Measurements from ENCODE around the gene LRRC7. TPM values are rescaled to one million over a fixed set of nuclear protein-coding genes. Genes with fewer than 3 reads are reported as not detected.
A peak's percentile ranks its signal among the peaks of the same experiment; 100 is the strongest.
"Not testable (repeated sequence)": the region's sequence is repeated elsewhere in the genome, so short reads cannot be mapped to it uniquely, and the experiment has no call there.

Gene LRRC7
- total RNA-seq, 1 donor from 2014 or later = 0.05 TPM

- not testable (repeated sequence) for DNase-seq (ENCODE audit: low read depth)
These were observed 394.7 kb downstream of the LRRC7 start for GRCh38 chr1:69962452-69962851.

DNA sequence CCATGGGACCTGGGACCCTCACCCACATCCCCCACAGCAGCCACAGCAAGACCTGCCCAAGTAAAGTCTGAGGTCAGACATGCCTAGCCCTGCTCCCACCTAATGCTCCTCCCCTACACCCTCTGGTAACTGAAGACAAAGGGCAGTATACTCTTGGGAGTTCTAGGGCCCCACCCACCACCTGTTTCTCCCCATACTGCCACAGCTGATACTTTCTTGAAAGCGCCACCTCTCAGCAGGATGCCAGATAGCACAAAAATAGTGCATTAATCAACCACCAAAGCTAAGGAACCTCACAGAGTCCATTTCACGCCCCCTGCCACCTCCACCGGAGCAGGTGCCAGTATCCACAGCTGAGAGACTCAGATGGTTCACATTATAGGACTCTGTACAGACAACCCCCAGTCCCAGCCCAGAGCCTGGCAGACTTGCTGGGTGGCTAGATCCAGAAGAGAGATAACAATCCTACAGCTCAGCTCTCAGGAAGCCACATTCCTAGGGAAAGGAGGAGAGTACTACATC, 399.6 kb downstream of the LRRC7 start:
- no peak for DNase-seq (ENCODE audit: low read depth)

GRCh38 chr1:69976896-69977295, 409.2 kb downstream of the LRRC7 start:
- DNase-seq (ENCODE audit: low read depth) = peak; percentile 4

GRCh38 chr1:69982992-69983391, 415.3 kb downstream of the LRRC7 start:
- peak; percentile 40 for DNase-seq (ENCODE audit: low read depth)

- DNase-seq (ENCODE audit: low read depth) = no peak
These were observed 417.7 kb downstream of the LRRC7 start for GRCh38 chr1:69985376-69985775.

DNA sequence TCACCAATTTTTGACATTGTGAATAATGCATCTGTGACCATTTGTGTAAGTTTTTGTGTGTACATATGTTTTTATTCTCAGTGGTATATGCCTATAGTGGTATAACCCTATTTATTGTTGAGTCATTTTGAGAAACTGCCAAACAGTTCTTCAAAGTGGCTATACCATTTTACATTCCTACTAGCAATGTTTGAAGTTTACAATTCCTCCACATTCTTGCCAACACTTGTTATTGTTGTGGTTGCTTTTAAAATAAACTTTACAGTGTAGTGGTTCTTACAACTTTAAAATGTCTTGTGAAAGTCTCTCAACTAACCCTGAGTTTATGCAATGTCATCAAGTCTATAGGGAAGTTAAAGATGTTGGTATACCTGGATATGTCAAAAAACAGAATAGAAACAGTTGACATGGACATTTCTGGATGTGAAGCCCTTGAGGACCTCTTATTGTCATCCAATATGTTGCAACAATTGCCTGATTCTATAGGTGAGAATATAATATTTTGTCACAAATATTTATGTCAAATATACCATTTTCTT, 418.2 kb downstream of the LRRC7 start:
- no peak for DNase-seq (ENCODE audit: low read depth)

DNA sequence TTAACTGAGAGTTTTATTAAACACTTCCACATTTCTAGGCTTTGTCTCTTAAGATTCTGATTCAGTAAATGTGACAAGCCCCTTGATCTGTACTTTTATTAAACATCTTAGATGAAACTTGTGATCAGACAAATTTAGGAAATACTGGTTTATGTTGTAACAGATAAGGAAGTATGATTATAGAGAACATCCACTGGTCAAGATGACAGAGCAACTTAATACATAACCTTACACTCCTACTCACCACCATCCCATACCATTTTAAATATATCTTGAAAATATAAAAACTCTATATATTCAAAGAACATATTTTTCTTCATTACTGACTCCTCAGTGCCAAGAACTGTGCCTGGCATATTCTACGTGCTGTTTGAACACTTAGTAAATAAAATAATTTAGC, 420.2 kb downstream of the LRRC7 start:
- no peak for DNase-seq (ENCODE audit: low read depth)

- no peak for DNase-seq (ENCODE audit: low read depth)
These were observed 423.9 kb downstream of the LRRC7 start for GRCh38 chr1:69991644-69992043.

GRCh38 chr1:69992594-69992993, 424.9 kb downstream of the LRRC7 start:
- DNase-seq (ENCODE audit: low read depth) = no peak

GRCh38 chr1:69993810-69994209, 426.1 kb downstream of the LRRC7 start:
- DNase-seq (ENCODE audit: low read depth) = no peak

DNA sequence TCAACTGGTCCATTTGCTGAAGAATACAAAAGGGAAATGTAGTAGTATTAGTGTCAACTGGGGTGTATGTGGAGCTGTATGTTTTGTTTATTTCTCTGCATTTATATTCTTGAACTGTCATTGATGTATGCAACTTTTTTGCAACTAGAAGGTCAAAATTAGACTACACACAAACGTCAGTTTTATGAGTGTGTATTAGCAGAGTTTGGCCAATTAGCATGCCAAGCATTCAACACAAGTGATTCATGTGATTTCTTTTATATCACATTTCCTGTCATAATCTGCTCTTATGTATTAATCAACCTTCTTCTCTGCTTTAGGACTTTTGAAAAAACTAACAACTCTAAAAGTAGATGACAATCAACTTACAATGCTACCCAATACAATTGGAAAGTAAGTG, 426.5 kb downstream of the LRRC7 start:
- no peak for DNase-seq (ENCODE audit: low read depth)

- no peak for DNase-seq (ENCODE audit: low read depth)
These were observed 431.1 kb downstream of the LRRC7 start for GRCh38 chr1:69998847-69999246.

DNA sequence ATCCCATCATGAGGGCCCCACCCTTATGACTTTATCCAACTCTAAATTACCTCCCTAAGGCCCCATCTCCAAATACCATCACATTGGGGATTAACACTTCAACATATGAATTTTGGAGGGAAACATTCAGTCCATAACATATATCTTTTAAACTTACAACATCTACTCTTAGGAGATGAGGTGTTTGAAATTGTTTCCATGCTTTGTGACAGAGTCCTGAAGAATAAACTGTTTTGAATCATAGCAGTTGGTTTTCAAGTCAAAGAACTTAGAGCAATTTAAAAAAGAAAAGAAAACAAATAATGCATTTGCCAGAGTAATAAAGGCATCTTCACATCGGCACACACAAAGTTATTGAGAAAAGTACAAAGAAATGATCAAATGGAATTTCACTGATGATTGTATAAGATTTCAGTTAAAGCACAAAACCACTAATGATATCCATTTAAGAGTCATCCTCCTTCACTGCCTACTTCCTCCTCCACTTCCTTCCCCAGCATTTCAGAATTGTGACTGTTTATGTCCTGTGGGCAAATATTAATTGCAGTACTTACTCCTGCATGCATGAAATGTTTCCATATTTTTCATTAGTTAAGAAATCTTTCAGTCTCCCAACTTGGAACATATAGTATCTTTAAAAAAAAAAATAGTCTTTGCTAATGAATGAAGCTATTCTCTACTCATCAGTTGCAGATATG, 435.6 kb downstream of the LRRC7 start:
- no peak for DNase-seq (ENCODE audit: low read depth)

DNA sequence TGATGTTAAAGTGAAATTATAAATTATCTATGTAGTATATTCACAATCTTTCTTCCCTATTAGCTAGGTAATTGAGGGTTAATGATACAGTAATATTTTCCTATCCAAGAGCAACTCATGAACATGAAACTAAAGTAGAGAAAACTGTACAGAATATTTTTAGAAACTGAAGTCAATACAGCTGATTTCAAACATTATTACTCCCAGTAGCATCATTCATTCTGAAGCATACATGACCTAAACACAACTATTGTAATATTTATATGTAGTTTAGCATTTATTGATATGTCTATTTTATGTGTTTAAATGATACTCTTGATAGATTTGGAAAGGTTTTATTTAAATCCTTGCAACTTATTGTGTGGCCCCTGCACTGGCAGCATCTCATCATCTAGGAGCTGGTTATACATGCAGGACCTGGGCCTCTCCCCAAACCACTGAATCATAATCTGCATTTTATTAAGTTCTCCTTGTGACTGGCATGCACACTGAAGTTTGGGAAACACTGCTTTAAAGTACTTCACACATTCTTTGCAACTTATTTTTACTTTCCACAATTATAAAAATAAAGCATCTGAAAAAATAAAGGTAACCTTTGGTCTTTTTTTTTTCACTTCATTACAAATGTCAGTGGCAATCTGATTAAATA, 437.8 kb downstream of the LRRC7 start:
- DNase-seq (ENCODE audit: low read depth) = no peak

GRCh38 chr1:70008660-70009059, 440.9 kb downstream of the LRRC7 start:
- peak; percentile 35 for DNase-seq (ENCODE audit: low read depth)

GRCh38 chr1:70017770-70018169, 450.0 kb downstream of the LRRC7 start:
- DNase-seq (ENCODE audit: low read depth) = no peak

GRCh38 chr1:70024272-70024671, 456.6 kb downstream of the LRRC7 start:
- no peak for DNase-seq (ENCODE audit: low read depth)

- DNase-seq (ENCODE audit: low read depth) = no peak
These were observed 457.3 kb downstream of the LRRC7 start for GRCh38 chr1:70025052-70025451.

DNA sequence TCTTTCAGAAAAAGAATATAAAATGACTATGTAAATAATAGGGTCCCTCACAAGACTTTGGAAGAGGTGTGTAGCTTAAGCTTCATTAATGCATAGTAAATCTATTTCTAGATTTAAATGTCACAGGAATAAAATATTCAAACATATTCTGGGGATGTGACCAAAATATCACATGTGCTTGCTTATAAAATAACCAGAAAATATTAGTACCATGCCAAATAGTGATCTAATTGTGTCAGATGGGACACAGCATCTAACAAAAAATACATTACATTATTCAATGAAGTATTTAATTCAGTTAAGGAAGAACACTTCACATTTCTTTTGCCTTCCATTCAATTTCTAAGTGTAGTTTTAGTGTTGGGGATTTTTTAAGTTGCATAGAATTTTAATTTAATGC, 458.1 kb downstream of the LRRC7 start:
- no peak for DNase-seq (ENCODE audit: low read depth)

DNA sequence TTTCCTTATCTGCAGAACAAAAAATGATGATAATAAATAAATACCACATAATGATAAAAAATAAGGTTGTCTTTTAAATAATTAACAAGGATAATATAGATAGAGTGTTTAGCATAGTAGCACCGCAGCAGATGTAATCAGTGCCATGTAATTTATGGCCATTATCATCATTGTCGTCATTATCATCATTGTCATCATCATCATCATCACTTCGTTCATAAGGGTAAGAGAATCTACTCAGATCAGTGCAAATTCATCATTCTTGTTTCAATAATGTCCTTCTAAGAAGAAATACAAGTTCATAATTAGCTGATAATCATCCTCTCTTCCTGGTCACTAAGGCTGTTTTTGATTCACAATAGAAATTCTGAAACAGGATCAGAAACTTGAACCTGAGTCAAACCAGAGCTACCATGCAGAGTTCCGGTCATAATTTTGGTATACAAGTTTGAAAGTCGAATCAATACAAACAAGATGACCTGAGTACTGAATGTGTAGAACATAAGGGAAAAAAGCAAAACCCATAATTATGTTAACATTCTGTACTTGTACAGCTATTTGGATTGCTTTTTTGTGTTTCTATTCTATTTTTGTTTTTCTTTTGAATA, 465.6 kb downstream of the LRRC7 start:
- no peak for DNase-seq (ENCODE audit: low read depth)

DNA sequence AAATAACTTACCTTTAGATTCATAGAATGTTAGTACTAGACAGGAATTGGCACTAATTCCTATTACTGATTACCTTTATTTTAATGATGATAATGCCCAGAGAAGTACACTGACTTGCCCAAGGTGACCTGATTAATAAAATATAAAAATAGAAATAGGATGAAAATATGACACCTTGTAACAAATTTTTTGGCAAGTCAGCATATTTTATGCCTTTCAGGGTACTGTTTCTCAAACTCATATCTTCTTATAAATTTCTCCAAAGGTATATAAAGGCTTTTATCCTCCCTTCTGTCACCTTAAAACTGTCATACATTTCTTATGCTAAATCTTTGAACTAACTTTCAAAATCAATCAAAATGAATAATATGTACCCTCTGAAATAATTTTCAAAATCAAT, 466.2 kb downstream of the LRRC7 start:
- DNase-seq (ENCODE audit: low read depth) = no peak

DNA sequence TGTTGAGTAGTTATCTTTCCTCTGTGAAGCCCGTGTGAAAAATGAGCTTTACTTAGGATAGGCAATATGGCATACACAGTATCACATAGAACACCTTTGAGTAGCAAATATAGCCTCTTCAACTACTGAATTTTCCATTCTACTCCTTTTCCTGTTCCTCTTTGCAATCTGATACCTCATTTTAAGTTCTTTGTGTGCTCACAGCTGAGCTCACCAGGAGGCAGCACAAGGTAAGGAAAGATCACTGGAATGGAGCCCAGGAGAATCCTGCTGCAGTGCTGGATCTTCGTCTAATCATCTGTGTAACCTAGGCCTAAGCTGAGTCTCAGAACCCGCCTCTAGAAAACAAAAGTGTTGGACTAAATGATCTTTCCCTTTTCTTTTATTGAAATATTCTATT, 466.7 kb downstream of the LRRC7 start:
- DNase-seq (ENCODE audit: low read depth) = peak; percentile 55

DNA sequence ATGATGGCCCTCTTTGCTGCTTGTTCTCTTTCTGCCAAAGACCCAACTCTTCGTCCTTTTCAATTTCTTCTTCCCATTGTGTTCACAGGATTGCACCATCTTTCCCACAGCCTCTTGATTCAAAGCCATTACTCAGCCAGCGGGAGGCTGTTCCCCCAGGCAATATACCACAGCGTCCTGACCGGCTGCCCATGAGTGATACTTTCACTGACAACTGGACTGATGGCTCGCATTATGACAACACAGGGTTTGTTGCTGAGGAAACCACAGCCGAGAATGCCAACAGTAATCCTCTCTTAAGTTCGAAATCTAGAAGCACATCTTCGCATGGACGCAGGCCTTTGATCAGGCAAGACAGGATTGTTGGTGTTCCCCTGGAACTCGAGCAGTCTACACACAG, 470.3 kb downstream of the LRRC7 start:
- DNase-seq (ENCODE audit: low read depth) = peak; percentile 32

All from renal cortical epithelial cell (primary cell).